Measurements from ENCODE around the gene MESP2.
A peak's percentile ranks its signal among the peaks of the same experiment; 100 is the strongest.

MESP2 gene, protein sequence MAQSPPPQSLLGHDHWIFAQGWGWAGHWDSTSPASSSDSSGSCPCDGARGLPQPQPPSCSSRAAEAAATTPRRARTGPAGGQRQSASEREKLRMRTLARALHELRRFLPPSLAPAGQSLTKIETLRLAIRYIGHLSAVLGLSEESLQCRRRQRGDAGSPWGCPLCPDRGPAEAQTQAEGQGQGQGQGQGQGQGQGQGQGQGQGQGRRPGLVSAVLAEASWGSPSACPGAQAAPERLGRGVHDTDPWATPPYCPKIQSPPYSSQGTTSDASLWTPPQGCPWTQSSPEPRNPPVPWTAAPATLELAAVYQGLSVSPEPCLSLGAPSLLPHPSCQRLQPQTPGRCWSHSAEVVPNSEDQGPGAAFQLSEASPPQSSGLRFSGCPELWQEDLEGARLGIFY

DNA sequence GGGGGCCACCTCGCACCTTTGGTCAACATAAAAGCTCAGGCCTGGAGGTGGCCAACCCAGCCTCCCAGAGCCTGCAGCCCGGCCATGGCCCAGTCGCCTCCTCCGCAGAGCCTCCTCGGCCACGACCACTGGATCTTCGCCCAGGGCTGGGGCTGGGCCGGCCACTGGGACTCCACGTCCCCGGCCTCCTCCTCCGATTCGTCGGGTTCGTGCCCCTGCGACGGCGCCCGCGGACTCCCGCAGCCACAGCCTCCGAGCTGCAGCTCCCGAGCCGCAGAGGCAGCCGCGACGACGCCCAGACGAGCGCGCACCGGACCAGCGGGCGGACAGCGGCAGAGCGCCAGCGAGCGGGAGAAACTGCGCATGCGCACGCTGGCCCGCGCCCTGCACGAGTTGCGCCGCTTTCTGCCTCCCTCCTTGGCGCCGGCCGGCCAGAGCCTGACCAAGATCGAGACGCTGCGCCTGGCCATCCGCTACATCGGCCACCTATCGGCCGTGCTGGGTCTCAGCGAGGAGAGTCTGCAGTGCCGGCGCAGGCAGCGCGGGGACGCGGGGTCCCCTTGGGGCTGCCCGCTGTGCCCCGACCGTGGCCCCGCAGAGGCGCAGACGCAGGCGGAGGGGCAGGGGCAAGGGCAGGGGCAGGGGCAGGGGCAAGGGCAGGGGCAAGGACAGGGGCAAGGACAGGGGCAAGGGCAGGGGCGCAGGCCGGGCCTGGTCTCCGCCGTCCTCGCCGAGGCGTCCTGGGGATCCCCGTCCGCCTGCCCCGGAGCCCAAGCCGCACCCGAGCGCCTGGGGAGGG, at the start of gene MESP2:
Gene MESP2 (plus strand): TSS at position 59 of the 799 bp plus-strand sequence. CDS start 26 bp downstream, at position 85.
- DNase-seq = peak; percentile 81

DNA sequence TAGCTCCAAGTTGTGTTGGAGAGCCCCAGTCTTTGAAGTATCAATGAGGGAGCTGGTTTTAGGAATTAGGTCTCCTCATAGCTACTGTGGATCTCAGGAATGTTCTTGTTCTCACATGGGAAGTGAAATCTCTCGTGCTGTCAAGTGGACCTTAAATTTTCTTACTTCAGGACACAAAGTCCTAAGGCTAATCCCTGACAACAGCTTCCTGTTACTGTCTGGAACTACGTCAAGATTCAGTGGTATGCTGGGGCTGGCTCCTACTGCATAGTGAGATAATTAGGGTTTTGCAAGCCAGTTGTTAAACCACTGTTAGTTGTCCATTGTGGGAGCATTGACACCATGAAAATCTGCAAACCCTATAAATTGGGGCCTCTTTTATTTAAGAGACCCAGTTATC, 47.9 kb upstream of the MESP2 start:
- no peak for DNase-seq

DNA sequence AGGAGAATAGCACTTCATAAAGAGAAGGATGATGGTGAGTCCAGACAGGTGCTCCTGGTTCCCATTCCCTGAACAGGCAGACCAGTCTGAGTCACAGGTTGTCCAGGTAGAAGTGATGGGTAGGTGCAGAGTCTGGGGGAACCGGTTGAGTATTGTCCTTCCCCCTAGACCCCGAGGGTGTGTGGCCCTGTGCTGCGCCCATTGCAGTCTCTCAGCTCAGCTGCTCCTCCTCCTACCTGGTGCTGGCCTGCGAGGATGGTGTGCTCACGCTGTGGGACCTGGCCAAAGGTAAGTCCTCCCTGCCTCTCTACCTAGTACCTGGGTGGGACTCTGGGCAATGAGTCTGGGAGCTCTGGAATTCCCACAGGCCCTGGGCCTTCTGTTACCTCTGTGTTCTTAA, 44.9 kb upstream of the MESP2 start:
- DNase-seq = no peak

DNA sequence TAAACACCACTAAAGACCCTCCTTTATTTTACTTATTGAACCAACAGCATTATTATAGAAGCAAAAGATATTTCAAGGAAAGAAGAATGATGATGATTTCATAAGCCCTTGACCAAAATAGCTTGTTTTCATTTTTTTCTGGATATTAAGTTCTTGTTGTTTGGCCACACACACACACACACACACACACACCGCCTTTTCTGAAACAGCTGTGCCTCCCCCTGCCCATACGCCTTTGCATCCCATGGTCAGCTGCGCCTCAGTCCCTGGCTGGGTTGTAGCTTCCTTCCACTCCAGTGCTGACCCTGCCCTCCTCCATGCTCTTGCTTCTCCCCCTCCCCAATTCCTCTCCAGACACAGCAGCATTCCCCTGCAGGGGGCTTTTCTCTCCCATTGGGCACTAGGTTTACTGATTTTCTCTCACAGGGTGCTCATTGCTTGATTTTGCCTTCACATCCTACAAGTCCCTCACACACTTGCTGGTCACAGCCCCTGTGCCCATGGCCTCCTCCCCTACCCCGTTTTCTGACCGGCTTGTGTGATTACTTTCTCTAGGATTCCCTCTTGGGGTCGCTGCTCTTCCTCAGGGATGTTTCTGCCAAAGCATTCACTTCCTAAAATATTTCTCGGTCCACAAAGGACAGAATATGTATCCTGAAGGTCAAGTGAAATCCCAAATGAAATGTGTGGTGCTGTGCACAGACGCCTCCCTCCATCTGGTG, 43.5 kb upstream of the MESP2 start:
- no peak for DNase-seq

DNA sequence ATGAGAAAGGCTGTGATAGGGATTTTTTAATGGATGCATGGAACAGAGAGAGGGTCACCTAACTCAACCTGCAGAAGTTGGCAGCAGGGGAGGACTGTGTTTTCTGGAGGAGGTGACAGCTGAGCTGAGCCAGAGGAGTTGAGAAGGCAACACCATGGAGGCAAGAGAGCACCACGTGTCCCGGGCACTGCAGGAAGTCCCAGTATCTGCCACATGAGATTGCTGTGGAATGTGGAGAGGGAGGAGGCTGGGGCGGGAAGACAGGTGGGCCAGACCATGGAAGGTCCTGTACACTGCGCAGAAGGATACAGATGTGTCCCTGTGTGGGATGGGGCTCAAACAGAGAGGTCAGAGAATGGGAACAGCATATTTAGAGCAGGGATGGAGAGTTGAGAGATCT, 40.4 kb upstream of the MESP2 start:
- DNase-seq = no peak

DNA sequence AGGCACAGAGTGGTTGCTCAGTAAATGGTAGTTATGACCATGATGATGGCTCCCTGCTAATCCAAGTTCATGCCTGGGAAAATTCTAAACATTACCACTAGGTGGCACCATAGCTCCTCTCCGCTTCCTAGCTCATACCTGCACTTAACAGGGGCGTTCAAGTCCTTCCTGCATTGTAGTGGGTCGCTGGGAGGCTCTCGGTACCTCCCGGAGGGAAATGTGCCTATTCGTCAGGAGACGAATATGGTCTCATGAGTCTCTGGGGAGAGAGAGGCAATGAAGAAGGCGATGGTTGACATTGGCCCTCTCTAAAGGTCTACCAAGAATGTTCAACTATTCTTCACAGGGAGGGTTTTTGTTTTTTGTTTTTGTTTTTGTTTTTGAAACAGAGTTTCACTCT, 36.0 kb upstream of the MESP2 start:
- peak; percentile 72 for DNase-seq

DNA sequence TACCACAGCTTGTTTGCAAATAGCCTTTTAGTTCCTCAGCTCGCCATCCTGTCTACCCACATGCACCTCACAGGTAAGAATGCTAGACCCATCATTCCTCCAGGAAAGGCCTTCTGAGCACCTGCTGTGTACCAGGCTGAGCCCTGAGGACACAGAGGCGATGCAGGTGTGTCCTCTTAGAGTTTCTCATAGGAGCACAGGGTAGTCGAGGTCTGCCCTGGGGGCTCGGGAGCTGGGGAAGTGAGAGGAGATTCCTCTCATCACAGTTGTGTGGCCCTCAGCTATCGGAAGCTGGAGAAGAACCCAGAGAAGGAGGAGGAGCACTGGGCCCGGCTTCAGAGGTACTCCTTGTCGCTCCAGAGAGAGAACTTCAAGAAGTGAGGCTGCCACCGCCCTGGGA, 33.1 kb upstream of the MESP2 start:
- DNase-seq = no peak

DNA sequence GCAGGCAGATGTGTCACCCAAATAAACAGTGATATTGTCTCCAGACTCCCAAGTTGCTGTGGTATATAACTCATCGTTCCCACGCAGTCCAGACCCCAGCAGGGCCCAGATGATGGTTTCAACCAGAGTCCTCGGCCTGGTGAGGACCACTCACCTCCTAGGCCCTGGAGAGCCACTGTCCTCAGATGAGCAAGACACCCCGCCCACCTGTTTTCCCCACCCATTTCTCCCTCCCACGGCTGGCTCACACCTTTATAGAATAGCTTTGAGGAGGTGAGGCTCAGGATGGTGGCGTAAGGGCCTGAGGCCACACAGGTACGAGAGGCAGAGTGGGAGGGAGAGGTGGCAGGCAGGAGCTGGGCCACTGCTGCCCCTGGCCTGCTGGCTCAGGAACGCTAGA, 32.5 kb upstream of the MESP2 start:
- no peak for DNase-seq

DNA sequence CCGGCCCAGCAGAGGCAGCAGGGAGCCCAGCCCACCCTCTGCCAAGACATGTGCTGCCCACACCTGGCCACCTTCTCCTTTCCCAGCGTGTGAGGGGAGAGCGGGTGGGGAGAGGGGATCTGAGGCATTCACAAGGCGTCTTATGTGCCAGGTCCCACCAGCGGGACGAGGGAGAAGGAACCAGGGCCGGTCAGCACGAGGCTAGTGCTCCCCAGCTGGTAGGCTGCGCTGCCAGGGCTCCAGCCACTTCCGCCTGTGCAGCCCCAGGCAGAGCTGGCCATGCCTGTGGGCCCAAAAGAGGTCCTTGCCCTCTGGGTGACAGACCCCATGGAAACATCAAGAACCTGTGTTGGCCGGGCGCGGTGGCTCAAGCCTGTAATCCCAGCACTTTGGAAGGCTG, 31.0 kb upstream of the MESP2 start:
- DNase-seq = no peak

DNA sequence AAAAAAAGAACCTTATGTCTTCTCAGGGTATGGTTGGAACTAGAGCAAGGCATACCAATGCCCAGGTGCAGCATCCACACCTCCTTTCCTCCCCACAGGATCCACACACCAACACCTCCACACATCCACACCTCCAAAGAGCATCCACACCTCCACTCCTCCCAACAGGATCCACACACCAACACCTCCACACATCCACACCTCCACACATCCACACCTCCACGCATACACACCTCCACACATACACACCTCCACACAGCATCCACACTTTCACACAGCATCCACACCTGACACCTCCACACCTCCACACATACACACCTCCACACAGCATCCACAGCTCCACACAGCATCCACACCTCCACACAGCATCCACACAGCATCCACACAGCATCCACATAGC, 30.4 kb upstream of the MESP2 start:
- DNase-seq = no peak

DNA sequence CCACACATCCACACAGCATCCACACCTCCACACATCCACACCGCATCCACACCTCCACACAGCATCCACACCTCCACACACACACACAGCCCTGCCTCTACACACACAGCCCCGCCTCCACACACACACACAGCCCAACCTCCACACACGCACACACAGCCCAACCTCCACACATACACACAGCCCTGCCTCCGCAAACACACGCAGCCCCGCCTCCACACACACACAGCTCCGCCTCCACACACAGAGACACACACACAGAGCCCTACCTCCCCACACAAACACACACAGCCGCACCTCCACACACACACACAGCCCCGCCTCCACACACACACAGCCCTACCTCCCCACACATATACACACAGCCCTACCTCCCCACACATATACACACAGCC, 29.7 kb upstream of the MESP2 start:
- DNase-seq = no peak

DNA sequence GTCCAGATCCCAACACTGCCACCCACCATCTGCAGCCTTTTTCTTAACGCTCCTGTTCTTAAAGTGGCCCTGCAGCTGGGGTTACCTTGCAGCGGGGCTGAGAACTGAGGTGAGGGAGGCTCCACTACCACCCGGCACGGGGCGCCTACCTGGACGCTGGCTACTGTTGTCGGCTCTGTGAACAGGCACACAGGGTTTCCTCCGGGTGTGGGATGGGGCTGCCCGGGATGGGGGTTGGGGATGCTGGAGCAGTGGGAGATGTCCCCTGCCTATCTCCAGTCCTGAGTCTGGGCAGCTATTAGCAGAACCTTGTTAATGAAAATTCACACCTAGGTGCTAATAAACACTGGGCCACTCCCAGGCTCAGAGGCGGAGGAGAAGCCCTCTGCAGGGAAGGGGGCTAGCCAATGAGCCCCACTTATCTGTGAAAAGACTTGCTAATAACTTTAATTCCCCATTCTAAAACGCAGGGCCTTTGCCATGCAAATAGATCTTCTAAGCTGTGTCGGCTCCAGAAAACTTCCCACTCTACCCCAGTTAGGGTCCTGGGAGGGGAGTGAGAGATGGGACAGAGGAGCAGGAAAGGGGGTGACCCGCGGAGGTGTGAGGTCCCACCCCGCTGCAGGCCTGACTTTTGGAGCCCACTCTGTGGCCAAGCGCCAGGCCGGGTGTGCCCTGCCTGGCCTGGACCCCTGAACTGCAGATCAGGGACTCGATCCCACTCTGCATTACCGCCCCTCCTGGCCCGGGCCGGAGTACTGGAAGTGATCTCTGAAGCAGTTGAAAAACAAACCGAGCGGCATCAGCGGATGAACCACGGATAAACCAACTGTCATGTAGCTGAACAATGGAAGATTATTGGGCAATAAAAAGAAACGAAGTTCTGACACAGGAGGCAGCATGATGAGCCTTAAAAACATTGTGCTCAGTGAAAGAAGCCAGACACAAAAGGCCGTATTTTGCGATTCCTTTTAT, 28.1 kb upstream of the MESP2 start:
- no peak for DNase-seq

DNA sequence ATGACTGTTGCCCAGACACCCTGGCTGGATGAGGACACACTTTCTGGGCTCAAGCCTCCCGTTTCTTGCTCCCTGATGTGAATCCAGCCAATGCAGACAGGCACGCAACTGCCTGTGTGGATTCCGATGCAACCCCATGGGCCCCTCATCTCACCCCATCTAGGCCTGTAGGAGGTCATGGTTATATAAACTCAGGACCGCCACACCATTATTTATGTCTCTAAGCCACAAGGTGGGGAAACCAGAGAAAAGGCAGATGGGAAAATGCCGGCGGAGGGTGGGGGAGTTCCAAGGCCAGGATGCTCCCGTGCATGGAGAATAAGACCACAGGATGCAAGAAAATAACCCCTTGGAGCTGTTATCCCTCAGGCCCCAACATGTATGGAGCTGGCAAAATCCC, 27.1 kb upstream of the MESP2 start:
- no peak for DNase-seq

DNA sequence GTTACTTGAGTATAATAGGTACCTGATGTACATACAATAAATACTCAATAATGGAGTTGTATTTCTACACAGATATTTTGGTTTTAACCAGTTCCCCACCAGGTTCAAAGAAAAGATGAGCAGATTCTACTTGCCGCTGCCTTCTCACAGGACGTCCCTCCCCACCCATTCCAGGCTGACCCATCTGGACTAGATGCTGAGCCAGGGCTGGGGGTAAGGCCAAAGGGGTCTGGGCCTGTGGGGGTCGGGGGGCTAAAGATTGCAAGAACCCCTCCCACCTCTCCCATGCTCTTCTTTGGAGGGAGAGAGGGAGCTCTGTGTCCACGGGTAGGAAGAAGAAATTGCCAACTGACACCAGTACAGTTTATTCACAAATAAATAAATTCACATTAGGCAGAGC, 26.6 kb upstream of the MESP2 start:
- no peak for DNase-seq

DNA sequence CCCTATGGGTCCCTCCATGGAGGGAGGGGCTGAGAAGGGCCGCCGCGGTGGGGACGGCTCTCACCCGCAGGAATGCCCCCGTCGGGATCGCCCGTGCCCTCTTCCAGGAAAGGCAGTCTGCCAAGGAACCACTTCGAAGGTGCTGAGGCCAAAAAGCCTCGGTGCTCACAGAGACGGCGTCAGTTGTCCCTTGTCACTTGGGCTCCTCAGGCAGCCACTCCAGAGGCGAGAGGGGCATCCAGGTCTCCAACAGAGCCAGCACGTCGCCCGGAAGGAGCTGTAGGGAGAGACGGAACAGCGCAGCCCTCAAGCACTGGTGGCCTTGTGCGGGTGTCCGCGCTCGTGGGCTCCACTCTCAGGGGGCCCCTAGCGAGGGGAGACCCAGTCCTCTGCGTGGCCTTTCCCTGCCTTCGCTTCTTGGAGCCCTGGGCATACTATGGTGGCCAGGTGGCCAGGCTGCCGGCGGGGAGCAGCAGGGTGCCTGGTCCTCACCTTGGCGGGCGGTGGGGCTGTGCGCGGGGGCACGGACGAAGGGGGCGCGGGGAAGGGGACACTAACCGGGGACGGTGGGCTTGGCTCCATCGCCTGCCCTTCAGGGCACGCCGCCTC, 26.1 kb upstream of the MESP2 start:
- DNase-seq = no peak

DNA sequence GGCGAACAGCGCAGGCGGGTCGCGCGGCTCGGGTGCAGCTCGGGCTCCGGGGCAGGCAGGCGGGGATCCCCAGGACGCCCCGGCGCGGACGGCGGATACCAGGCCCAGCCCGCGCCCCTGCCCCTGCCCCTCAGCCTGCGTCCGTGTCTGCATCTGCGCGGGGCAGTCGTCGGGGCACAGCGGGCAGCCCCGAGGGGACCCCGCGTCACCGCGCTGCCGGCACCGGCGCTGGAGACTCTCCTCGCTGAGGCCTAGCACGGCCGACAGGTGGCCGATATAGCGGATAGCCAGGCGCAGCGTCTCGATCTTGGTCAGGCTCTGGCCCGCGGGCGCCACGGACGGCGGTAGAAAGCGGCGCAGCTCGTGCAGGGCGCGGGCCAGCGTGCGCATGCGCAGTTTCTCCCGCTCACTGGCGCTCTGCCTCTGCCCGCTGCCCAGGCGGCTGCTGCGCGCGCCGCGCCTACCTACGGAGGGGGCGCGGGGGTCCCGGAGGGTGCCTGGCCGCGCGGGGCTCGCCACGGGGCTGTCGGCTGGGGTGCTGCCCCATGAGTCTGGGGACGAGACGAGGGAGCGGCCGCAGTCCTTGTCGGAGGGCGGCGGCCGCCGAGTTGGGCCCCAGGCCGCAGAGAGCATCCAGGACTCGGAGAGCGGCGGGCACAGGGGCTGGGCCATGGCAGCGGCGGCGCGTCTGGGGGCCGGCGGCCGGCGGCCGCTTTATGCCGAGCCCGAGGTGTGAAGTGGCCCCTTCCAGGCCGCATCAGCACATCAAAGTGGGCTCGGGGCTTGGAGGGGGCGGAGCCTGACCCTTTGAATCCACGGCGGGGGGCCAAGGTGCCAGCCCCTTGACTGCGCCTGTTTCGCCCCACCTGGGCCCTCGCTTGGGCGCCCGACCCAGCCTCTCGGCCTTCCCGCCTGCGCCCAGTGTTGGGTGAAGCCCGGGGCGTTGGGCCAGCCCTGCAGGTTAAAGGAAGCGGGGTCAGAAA, 25.3 kb upstream of the MESP2 start, which contains the start of gene MESP1:
Gene MESP1 (minus strand): TSS at position 690 of the 983 bp plus-strand sequence. CDS start 18 bp downstream, at position 672.
- DNase-seq = peak; percentile 95

DNA sequence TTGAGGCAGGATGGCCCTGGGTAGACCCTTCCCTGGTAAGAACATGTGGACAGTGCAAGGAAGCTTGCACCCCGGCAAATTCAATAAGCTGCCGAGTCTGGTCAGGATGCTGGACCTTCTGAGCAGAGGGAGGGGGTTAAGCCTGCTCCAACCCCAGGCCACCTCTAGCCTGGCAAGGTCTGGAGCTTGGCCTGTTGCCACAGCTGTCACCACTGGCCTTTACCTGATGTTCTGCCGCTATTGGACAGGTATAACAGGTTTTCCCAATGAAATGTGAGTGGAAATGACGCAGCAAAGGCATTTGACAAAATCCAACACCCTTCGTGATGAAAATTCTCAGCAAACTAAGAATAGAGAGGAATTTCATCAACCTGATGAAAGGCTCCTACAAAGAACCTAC, 24.4 kb upstream of the MESP2 start:
- no peak for DNase-seq

DNA sequence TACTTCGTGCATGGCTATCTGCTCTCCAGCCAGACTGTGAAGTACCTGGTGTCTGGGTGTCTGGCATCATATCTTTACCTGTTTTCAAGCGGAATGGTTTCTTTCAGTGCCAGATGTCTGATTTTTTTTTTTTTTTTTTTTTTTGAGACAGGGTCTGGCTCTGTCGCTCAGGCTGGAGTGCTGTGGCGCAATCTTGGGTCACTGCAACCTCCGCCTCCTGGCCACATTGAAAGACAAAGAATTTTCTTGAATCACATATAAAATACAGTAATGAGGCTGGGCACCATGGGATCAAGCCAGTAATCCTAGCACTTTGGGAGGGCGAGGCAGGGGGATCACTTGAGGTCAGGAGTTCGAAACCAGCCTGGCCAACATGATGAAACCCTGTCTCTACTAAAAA, 22.3 kb upstream of the MESP2 start:
- no peak for DNase-seq

DNA sequence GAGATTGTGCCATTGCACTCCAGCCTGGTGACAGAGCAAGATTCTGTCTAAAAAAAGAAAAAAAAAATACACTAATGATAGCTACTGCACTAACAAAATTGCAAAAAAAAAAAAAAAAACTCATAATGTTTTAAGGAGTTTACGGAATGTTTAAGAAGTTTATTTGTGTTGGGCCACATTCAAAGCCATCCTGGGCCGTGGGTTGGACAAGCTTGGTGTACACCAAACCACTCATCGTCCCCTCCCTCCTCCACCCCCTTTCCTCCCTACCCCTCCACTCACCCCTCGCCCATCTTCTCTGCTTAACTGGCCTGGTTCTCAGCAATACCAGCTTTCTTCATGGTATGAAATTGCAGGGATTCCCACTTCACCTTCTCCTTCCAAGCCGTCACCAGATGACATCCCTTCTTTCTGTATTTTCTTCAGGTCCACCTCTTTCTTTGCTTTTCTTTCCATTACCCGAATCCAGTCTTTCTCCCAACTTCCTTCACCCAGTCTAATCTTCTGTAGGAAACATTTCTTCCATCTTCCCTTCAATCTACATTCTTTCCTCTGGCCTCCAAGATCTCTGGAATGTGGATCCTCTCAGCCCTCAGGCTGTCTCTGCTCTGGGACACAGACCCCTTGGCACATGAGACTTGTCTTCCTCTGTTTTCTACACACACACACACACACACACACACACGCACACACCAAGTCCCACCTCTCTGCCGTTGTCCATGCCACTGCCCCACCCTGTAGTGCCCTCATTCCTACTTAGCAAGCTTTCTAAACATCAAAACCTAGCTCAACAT, 21.6 kb upstream of the MESP2 start:
- DNase-seq = no peak

DNA sequence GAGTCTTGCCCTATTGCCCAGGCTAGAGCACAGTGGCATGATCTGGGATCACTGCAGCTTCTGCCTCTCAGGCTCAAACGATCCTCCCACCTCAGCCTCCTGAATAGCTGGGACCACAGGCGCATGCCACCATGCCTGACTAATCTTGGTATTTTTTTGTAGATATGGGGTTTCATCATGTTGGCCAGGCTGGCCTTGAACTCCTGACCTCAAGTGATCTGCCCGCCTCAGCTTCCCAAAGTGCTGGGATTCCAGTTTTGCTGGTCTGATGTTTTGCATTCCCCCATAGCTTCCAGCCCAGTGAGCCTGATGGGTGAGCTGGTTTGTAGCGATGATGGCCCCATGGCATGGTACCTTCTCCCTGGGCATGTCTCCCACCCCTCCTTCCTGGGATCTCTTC, 20.4 kb upstream of the MESP2 start:
- DNase-seq = no peak

All from activated effector memory CD4-positive, alpha-beta T cell treated with anti-CD3 and anti-CD28 coated beads, Interleukin-2, amount 50 U/mL, for 16 hours (primary cell).